Activated naive CD8-positive, alpha-beta T cell (primary cell): ENCODE measurements around the gene CMSS1.

Experiments used
- H3K27ac Mint-ChIP-seq: one replicate; pipeline ENCODE4 v1.8.0; 2021; ENCODE audit warnings: mixed read lengths
- H3K27me3 Mint-ChIP-seq: one replicate; pipeline ENCODE4 v1.8.0; 2021; ENCODE audit warnings: mixed read lengths
- H3K36me3 Mint-ChIP-seq: one replicate; pipeline ENCODE4 v1.8.0; 2021; ENCODE audit warnings: mixed read lengths
- H3K4me1 Mint-ChIP-seq: one replicate; pipeline ENCODE4 v1.8.0; 2021; ENCODE audit warnings: low read depth, mixed read lengths
- H3K4me3 Mint-ChIP-seq: one replicate; pipeline ENCODE4 v1.8.0; 2021; ENCODE audit warnings: mild to moderate bottlenecking, mixed read lengths
- H3K9me3 Mint-ChIP-seq: one replicate; pipeline ENCODE4 v1.8.0; 2021; ENCODE audit warnings: low read depth, mixed read lengths

CMSS1 gene

GRCh38 chr3:100097919-100098783 lies 280.5 kb downstream of the CMSS1 start:
- Mint-ChIP-seq H3K27ac (no peak overlapping the region), H3K36me3 (peaks cover 18% of the 10 kb centered on the region), H3K9me3 (peaks cover 3% of the 10 kb centered on the region), H3K4me3 (no peak overlapping the region), H3K4me1 (no peaks in the 10 kb centered on the region), H3K27me3 (no peaks in the 10 kb centered on the region)

GRCh38 chr3:100098784-100099070 lies 281.1 kb downstream of the CMSS1 start:
- Mint-ChIP-seq H3K4me1 (no peaks in the 10 kb centered on the region), H3K27me3 (no peaks in the 10 kb centered on the region), H3K36me3 (peaks cover 18% of the 10 kb centered on the region), H3K9me3 (peaks cover 3% of the 10 kb centered on the region), H3K4me3 (no peak overlapping the region), H3K27ac (no peak overlapping the region)

- Mint-ChIP-seq H3K27ac (no peak overlapping the region), H3K9me3 (peaks cover 3% of the 10 kb centered on the region), H3K4me3 (no peak overlapping the region), H3K27me3 (no peaks in the 10 kb centered on the region), H3K36me3 (peaks cover 16% of the 10 kb centered on the region), H3K4me1 (no peaks in the 10 kb centered on the region)
Observed at GRCh38 chr3:100099621-100100020, 282.0 kb downstream of the CMSS1 start.

GRCh38 chr3:100100425-100100824 lies 282.8 kb downstream of the CMSS1 start:
- no peak overlapping the region for H3K4me3 Mint-ChIP-seq
- H3K27ac Mint-ChIP-seq = no peak overlapping the region
- no peaks in the 10 kb centered on the region for H3K27me3 Mint-ChIP-seq
- H3K36me3 Mint-ChIP-seq = peaks cover 16% of the 10 kb centered on the region
- H3K9me3 Mint-ChIP-seq = peaks cover 3% of the 10 kb centered on the region
- H3K4me1 Mint-ChIP-seq = peaks cover 7% of the 10 kb centered on the region

- H3K36me3 Mint-ChIP-seq = peaks cover 15% of the 10 kb centered on the region
- H3K27ac Mint-ChIP-seq = no peak overlapping the region
- H3K4me3 Mint-ChIP-seq = no peak overlapping the region
- H3K4me1 Mint-ChIP-seq = peaks cover 16% of the 10 kb centered on the region
- H3K27me3 Mint-ChIP-seq = no peaks in the 10 kb centered on the region
- peaks cover 3% of the 10 kb centered on the region for H3K9me3 Mint-ChIP-seq
Observed at GRCh38 chr3:100102757-100103156, 285.1 kb downstream of the CMSS1 start.

GRCh38 chr3:100103558-100104441 lies 286.1 kb downstream of the CMSS1 start:
- H3K4me3 Mint-ChIP-seq = no peak overlapping the region
- peaks cover 3% of the 10 kb centered on the region for H3K9me3 Mint-ChIP-seq
- peaks cover 16% of the 10 kb centered on the region for H3K4me1 Mint-ChIP-seq
- H3K27me3 Mint-ChIP-seq = no peaks in the 10 kb centered on the region
- H3K36me3 Mint-ChIP-seq = peaks cover 17% of the 10 kb centered on the region
- H3K27ac Mint-ChIP-seq = peak overlapping the region; percentile 48

- Mint-ChIP-seq H3K27ac (peak overlapping the region; percentile 48), H3K27me3 (no peaks in the 10 kb centered on the region)
Observed at GRCh38 chr3:100104442-100104798, 286.8 kb downstream of the CMSS1 start.

GRCh38 chr3:100104817-100105413 lies 287.3 kb downstream of the CMSS1 start:
- Mint-ChIP-seq H3K27ac (peak overlapping the region; percentile 74), H3K9me3 (peaks cover 3% of the 10 kb centered on the region), H3K4me3 (no peak overlapping the region), H3K36me3 (peaks cover 14% of the 10 kb centered on the region), H3K27me3 (no peaks in the 10 kb centered on the region), H3K4me1 (peaks cover 16% of the 10 kb centered on the region)

More at GRCh38 chr3:100104442-100104798, 286.8 kb downstream of the CMSS1 start:
- Mint-ChIP-seq H3K9me3 (peaks cover 3% of the 10 kb centered on the region), H3K4me3 (no peak overlapping the region), H3K4me1 (peaks cover 16% of the 10 kb centered on the region), H3K36me3 (peaks cover 17% of the 10 kb centered on the region)

- no peaks in the 10 kb centered on the region for H3K27me3 Mint-ChIP-seq
- H3K4me3 Mint-ChIP-seq = no peak overlapping the region
- H3K27ac Mint-ChIP-seq = peak overlapping the region; percentile 74
- H3K4me1 Mint-ChIP-seq = peaks cover 16% of the 10 kb centered on the region
- peaks cover 3% of the 10 kb centered on the region for H3K9me3 Mint-ChIP-seq
- peaks cover 13% of the 10 kb centered on the region for H3K36me3 Mint-ChIP-seq
Observed at GRCh38 chr3:100105501-100105900, 287.8 kb downstream of the CMSS1 start.

- H3K36me3 Mint-ChIP-seq = peaks cover 10% of the 10 kb centered on the region
- H3K4me1 Mint-ChIP-seq = peaks cover 16% of the 10 kb centered on the region
- H3K9me3 Mint-ChIP-seq = peaks cover 1% of the 10 kb centered on the region
- H3K27me3 Mint-ChIP-seq = no peaks in the 10 kb centered on the region
- no peak overlapping the region for H3K4me3 Mint-ChIP-seq
- peak overlapping the region; percentile 74 for H3K27ac Mint-ChIP-seq
Observed at GRCh38 chr3:100106094-100106493, 288.4 kb downstream of the CMSS1 start.

- no peak overlapping the region for H3K4me3 Mint-ChIP-seq
- peaks cover 8% of the 10 kb centered on the region for H3K36me3 Mint-ChIP-seq
- H3K27me3 Mint-ChIP-seq = no peaks in the 10 kb centered on the region
- H3K27ac Mint-ChIP-seq = no peak overlapping the region
- H3K9me3 Mint-ChIP-seq = no peaks in the 10 kb centered on the region
- H3K4me1 Mint-ChIP-seq = peaks cover 16% of the 10 kb centered on the region
Observed at GRCh38 chr3:100106531-100107141, 289.0 kb downstream of the CMSS1 start.

GRCh38 chr3:100107221-100107814 lies 289.7 kb downstream of the CMSS1 start:
- no peaks in the 10 kb centered on the region for H3K27me3 Mint-ChIP-seq
- no peak overlapping the region for H3K27ac Mint-ChIP-seq
- no peak overlapping the region for H3K4me3 Mint-ChIP-seq
- H3K36me3 Mint-ChIP-seq = peaks cover 8% of the 10 kb centered on the region
- H3K4me1 Mint-ChIP-seq = peaks cover 16% of the 10 kb centered on the region
- no peaks in the 10 kb centered on the region for H3K9me3 Mint-ChIP-seq

- no peak overlapping the region for H3K4me3 Mint-ChIP-seq
- H3K4me1 Mint-ChIP-seq = peaks cover 16% of the 10 kb centered on the region
- peaks cover 9% of the 10 kb centered on the region for H3K36me3 Mint-ChIP-seq
- no peaks in the 10 kb centered on the region for H3K9me3 Mint-ChIP-seq
- no peak overlapping the region for H3K27ac Mint-ChIP-seq
- no peaks in the 10 kb centered on the region for H3K27me3 Mint-ChIP-seq
Observed at GRCh38 chr3:100108464-100109079, 290.9 kb downstream of the CMSS1 start.

GRCh38 chr3:100110162-100110561 lies 292.5 kb downstream of the CMSS1 start:
- H3K9me3 Mint-ChIP-seq = no peaks in the 10 kb centered on the region
- H3K27me3 Mint-ChIP-seq = no peaks in the 10 kb centered on the region
- peaks cover 11% of the 10 kb centered on the region for H3K4me1 Mint-ChIP-seq
- H3K27ac Mint-ChIP-seq = no peak overlapping the region
- no peak overlapping the region for H3K4me3 Mint-ChIP-seq
- peaks cover 12% of the 10 kb centered on the region for H3K36me3 Mint-ChIP-seq
